ENCODE results near the gene TTLL6. TPM values are rescaled to one million over a fixed set of nuclear protein-coding genes. Genes with fewer than 3 reads are reported as not detected.

Gene TTLL6
- polyA plus RNA-seq, 2 of the 4 experiments (the other 2 are of a cell fraction), result 1.6 to 7.8 TPM

DNA sequence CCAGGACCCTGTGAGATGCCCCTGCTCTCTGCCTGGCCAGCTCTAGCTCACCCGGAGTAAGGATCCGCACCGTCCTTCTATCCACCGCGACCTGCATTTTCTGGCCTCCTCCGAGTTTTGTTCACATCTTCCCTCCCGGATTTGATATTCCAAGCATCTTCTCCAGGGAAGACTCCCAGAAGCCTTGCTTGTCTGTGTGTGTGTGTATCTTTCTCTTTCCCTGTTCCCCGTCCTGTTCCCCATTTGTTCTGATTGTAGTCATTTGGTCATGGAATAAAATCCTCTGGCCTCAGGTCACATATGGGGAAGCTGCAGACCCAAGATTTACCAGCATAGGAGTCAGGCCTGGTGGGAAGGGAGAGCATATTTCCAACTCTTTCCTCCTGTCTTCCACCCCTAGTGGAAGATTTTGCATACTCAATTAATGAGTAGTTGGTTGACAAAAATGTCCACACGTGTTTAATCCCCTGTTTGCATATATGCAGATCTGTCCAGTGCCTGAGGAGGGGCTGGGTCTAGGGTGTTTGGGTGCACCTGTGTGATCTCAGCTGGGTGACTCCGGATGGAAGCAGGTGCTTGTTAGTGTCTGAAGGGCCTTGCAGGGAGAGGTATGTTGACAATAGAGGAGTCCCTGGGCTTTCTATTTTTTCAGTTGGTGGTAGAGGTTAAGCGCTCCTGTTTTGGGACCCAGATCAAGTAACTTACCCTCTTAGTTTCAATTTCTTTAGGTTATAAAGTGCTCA lies 96.6 kb downstream of the TTLL6 start:
- Histone ChIP-seq H3K4me1 (peaks cover 9% of the 10 kb centered on the region; the same call in 2 of the 3 replicates), H3K9me3 (no peaks in the 10 kb centered on the region), H3K4me2 (no peak overlapping the region), H3K4me3 (no peak overlapping the region), H3K27ac (no peak overlapping the region)
- DNase-seq (ENCODE audit: low read depth in 1 of 2, low spot score in 1 of 2) (no peak), FAIRE-seq (no peak), ATAC-seq (no peak)
- CTCF ChIA-PET, result interaction anchor here (0.7 to 33.0 kb wide), 13 partner anchors 8 to 160 kb away, joined by 3 to 852 read pairs (median 11); partner anchors contain the start of genes HOXB13 and TTLL6
- no peak for TF ChIP-seq TP53 (CRISPR knock-in tag; IDR thresholded peaks at IDR 0.05)
- no peak for TF ChIP-seq NR3C1 (IDR thresholded peaks at IDR 0.05)
- WGBS (ENCODE audit: missing lambda C conversion rate), result 76% methylated on average over 11 of the region's 11 CpGs
- POLR2A ChIA-PET, result no interaction called here

DNA sequence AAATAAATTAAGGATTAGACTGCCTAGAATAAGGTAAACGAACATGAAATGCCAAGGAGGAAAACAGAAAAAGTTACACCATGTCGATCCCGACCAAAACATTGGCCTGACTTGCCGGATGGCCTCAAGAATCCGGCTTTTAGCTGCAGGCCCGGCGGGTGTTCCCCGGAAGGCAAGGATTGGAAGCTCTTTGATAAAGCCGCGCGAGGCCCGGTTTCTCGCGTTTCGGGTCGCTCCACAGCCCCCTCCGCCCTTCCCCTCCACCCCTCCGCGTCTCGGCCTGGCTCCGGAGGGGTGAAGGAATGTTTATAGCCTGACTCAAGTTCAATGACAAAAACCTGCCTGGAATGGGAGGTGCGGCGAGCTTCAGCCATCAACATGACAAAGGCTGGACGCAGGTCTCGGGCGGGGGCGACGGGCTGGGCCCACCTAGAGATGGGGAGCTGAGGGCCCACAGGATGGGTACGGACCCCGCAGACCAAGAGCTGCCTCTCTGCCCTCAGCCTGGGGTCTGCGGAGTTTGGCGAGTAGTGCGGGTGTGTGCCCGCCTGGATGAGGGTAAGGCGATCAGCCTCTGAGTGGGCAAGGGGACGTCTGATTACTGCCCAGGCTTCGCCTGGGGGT lies 97.3 kb downstream of the TTLL6 start:
- ChIA-PET POLR2A (no interaction called here), CTCF (interaction anchor here (0.7 to 33.0 kb wide), 14 partner anchors 9 to 161 kb away, joined by 3 to 852 read pairs (median 10); partner anchors contain the start of genes HOXB13 and TTLL6)
- H3K9me3 ChIP-seq, result no peaks in the 10 kb centered on the region
- H3K27ac ChIP-seq, result no peak overlapping the region
- DNase-seq (ENCODE audit: low read depth in 1 of 2, low spot score in 1 of 2) (no peak), FAIRE-seq (no peak), ATAC-seq (no peak)
- TF ChIP-seq CHD2 (IDR thresholded peaks at IDR 0.05; ENCODE audit: low read length, partially characterized antibody), result no peak
- TF ChIP-seq, protein P1, sequence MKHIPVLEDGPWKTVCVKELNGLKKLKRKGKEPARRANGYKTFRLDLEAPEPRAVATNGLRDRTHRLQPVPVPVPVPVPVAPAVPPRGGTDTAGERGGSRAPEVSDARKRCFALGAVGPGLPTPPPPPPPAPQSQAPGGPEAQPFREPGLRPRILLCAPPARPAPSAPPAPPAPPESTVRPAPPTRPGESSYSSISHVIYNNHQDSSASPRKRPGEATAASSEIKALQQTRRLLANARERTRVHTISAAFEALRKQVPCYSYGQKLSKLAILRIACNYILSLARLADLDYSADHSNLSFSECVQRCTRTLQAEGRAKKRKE (CRISPR knock-in tag; IDR thresholded peaks at IDR 0.05; ENCODE audit: low read depth), result no peak
- TF ChIP-seq, protein P2, sequence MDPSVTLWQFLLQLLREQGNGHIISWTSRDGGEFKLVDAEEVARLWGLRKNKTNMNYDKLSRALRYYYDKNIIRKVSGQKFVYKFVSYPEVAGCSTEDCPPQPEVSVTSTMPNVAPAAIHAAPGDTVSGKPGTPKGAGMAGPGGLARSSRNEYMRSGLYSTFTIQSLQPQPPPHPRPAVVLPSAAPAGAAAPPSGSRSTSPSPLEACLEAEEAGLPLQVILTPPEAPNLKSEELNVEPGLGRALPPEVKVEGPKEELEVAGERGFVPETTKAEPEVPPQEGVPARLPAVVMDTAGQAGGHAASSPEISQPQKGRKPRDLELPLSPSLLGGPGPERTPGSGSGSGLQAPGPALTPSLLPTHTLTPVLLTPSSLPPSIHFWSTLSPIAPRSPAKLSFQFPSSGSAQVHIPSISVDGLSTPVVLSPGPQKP (IDR thresholded peaks at IDR 0.05; ENCODE audit: low read depth, low read length), result no peak
- TF ChIP-seq ZFP36 (IDR thresholded peaks at IDR 0.05; ENCODE audit: borderline replicate concordance, partially characterized antibody), result no peak
- TF ChIP-seq FOSB (CRISPR knock-in tag; IDR thresholded peaks at IDR 0.05), result no peak
- TF ChIP-seq ESRRA (IDR thresholded peaks at IDR 0.05; ENCODE audit: borderline replicate concordance, low read length), result no peak
- no peak for TF ChIP-seq NFE2L2 (conservative IDR thresholded peaks at IDR 0.05; ENCODE audit: low read length)
- TF ChIP-seq, protein P3, sequence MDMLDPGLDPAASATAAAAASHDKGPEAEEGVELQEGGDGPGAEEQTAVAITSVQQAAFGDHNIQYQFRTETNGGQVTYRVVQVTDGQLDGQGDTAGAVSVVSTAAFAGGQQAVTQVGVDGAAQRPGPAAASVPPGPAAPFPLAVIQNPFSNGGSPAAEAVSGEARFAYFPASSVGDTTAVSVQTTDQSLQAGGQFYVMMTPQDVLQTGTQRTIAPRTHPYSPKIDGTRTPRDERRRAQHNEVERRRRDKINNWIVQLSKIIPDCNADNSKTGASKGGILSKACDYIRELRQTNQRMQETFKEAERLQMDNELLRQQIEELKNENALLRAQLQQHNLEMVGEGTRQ (IDR thresholded peaks at IDR 0.05), result no peak
- no peak for TF ChIP-seq NPAS2 (CRISPR knock-in tag; IDR thresholded peaks at IDR 0.05; ENCODE audit: borderline replicate concordance)
- H3K4me3 ChIP-seq, result no peak overlapping the region
- H3K4me2 ChIP-seq, result no peak overlapping the region
- H3K4me1 ChIP-seq, result peaks cover 10% of the 10 kb centered on the region; the same call in 2 of the 3 replicates
- WGBS (ENCODE audit: missing lambda C conversion rate), result 89% methylated on average over 37 of the region's 37 CpGs

DNA sequence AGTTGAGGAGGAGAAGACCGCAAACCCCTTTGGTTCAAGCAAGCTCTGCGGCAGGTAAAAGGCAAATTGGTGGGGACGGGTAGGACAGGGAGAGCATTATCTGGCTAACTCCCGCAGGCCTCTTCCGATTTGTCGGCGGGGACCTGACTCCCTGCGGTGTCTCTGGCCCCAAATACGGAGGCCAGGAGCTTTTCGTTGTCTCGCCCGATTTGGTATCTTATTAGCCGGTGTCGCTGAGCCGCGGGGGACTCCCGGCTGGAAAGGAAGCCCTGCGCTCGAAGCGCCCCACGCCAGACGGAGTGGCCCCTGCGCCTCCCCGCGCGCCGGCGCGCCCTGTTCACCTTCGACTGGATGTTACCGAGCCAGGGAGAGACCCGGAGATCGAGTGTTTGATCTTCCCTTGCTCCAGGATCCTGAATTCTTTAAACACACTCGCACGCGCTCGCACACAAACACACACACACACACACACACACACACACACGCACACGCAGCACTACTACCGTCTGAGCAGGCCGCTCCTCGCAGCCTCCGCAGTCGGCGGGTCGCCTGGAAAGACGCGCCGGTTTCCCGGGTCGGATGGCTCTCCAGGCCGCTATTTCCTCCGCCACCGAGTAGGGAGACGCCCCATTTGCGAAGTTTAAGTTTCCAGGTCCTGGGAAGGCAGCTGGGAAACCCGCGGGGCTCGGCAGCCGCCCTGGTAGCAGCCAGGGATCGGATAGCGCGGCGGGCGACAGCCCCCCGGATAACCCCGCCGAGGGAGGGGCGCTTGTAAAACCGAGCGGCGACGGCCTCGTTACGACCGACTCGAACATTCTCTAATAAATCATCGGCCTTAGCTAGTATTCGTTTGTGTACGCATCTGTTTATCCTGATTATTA lies 98.0 kb downstream of the TTLL6 start:
- ChIA-PET POLR2A (no interaction called here), CTCF (interaction anchor here (0.7 to 33.0 kb wide), 16 partner anchors 10 to 161 kb away, joined by 3 to 852 read pairs (median 11); partner anchors contain the start of genes HOXB13 and TTLL6)
- FAIRE-seq (no peak), ATAC-seq (no peak), DNase-seq (ENCODE audit: low read depth in 1 of 2, low spot score in 1 of 2) (no peak)
- no peak overlapping the region for H3K4me3 ChIP-seq
- no peak overlapping the region for H3K27ac ChIP-seq
- WGBS (ENCODE audit: missing lambda C conversion rate), result 93% methylated on average over 80 of the region's 80 CpGs
- no peak overlapping the region for H3K4me2 ChIP-seq
- H3K4me1 ChIP-seq, result peaks cover 10% of the 10 kb centered on the region; the same call in 2 of the 3 replicates
- no peaks in the 10 kb centered on the region for H3K9me3 ChIP-seq
- TF ChIP-seq MYC (IDR thresholded peaks at IDR 0.05; ENCODE audit: borderline replicate concordance, low read length) (no peak), EHF (CRISPR knock-in tag; IDR thresholded peaks at IDR 0.05) (no peak), ESRRA (IDR thresholded peaks at IDR 0.05; ENCODE audit: borderline replicate concordance, low read length) (no peak), MAFK (IDR thresholded peaks at IDR 0.05; ENCODE audit: partially characterized antibody) (no peak), CHD2 (IDR thresholded peaks at IDR 0.05; ENCODE audit: low read length, partially characterized antibody) (no peak), JUN (IDR thresholded peaks at IDR 0.05) (no peak), CEBPB (IDR thresholded peaks at IDR 0.05) (no peak), RAD21 (conservative IDR thresholded peaks at IDR 0.05 in 1 of 2, IDR thresholded peaks at IDR 0.05 in 1 of 2) (no peak), RNF2 (IDR thresholded peaks at IDR 0.05; ENCODE audit: borderline replicate concordance, low read depth) (no peak), ZC3H11A (IDR thresholded peaks at IDR 0.05) (no peak), HDAC2 (IDR thresholded peaks at IDR 0.05) (no peak), POLR2A (IDR thresholded peaks at IDR 0.05; ENCODE audit: low read length) (no peak), NPAS2 (CRISPR knock-in tag; IDR thresholded peaks at IDR 0.05; ENCODE audit: borderline replicate concordance) (no peak)
- TF ChIP-seq, protein P2 (IDR thresholded peaks at IDR 0.05; ENCODE audit: low read depth, low read length), result no peak
- TF ChIP-seq, protein P4, sequence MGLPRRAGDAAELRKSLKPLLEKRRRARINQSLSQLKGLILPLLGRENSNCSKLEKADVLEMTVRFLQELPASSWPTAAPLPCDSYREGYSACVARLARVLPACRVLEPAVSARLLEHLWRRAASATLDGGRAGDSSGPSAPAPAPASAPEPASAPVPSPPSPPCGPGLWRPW (IDR thresholded peaks at IDR 0.05), result no peak
